Measurements from ENCODE around the gene SSTR4. TPM values are rescaled to one million over a fixed set of nuclear protein-coding genes. Genes with fewer than 3 reads are reported as not detected.

SSTR4 gene
- total RNA-seq, 2 experiments from 2014 or later: not detected

DNA sequence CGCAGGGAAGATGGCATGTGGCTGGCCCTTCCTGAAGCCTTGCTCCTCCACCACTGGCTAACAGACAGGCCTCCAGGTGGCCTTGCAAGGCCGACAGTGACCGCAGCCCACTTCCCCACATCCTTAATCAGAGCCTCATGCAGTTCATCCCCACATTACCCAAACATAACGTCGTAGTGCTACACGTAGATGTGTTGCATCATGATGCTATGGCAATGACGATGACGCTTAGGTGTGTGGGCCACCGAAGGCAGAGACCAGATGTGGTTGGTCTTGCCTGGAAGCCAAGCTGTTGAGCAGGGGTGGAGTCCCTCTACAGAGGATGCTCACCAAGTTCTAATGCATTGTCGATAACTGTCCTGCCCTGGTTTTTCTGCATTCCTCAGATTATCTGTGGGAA is 45.4 kb downstream of the SSTR4 start:
- Mint-ChIP-seq H3K4me3 (no peak overlapping the region), H3K9me3 (no peaks in the 10 kb centered on the region), H3K27ac (no peak overlapping the region), H3K36me3 (no peaks in the 10 kb centered on the region), H3K27me3 (no peaks in the 10 kb centered on the region), H3K4me1 (no peaks in the 10 kb centered on the region)
- no peak for DNase-seq

DNA sequence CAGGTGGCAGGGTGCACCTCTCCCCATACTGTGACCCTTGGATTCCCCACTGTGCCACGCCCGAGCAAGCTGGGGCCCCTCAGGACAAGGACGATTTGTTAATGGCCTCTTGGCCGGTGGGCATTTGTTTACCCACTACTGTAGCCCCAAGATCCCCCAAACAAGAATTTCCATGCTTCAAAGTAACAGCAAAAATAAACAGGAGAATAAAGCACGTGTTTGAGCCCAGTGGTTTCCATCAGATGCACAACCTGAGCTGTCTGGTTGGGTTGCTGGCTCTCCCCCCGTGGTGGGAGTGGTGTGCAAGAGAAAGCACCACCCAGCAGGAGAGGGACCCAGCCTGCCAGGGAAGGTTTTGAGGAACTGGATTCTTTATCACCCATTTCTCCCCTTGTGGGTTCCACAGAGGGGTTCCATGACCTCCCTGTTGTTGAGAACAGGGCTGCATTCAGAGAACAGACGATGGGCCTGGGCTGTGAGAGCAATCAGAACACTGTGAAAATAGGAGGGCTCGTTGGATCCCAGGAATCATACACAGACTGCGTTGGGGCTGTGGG is 46.2 kb downstream of the SSTR4 start:
- Mint-ChIP-seq H3K36me3 (no peaks in the 10 kb centered on the region), H3K4me1 (peaks cover 1% of the 10 kb centered on the region), H3K9me3 (no peaks in the 10 kb centered on the region), H3K4me3 (no peak overlapping the region), H3K27ac (no peak overlapping the region), H3K27me3 (no peaks in the 10 kb centered on the region)
- no peak for DNase-seq

DNA sequence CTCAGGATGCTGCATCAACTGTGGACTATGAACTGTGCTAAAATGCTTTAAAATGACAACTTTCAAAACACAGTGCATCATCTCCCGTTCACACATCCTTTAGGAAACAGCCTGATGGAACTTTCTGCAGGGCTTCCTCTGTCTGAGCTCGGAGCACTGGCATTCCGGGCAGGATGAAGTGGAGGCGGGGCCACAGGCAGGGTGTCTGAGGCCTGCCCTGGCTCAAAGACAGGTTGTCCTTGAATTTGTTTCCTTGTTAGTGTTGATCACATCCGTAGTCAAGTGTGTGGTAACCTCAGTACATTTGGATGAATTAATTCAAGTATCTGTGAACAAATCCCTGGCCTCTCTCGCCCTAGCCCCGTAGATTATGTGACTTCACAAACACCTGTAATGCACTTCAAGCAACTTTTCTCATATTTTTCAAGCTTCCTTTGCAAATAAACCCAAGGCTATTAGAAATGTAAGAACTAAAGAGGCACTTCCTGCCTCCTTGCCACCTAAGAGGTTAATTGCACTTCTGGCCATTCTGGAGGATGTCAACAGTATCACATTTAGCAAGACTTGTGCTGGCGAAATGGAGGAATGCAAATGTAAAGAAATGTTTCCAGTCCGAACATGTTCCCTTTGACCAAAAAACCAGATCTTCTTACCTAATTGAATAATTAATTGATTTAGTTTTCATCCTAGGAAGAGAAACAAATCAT is 47.9 kb downstream of the SSTR4 start:
- no peak overlapping the region for H3K4me3 Mint-ChIP-seq

DNA sequence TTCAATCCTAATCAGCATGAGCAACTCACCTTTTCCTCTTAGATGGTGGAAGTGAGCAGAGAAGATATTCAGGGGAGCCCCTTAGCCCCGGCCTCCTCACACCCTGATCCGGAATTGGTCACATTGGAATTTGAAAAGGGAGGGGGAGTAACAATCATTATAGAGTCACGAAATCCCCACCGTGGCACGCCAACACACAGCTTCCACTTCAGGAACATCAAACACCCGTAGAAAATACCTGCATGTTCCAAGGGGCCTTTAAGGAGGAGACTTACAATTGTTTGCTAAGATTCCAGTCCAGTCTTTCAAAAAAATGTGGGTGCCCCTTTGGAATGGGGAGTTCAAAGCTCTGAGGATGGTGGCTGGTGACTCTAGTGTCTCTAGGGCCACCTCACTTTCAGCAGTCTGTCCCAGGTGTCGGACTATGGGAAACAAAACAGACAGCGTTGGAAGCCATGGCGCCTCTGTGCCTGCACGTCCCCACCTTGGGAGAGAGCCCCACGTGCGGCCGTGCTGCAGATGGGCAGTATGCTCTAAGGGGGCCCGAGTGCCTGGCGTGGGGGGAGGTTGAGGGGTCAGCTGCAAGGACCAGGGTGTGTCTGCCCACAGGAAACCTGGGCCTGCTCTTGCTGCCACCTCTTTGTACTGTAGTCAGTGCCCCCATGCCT is 48.6 kb downstream of the SSTR4 start:
- Mint-ChIP-seq H3K27me3 (no peaks in the 10 kb centered on the region), H3K9me3 (no peaks in the 10 kb centered on the region), H3K36me3 (no peaks in the 10 kb centered on the region), H3K27ac (no peak overlapping the region), H3K4me3 (no peak overlapping the region), H3K4me1 (peaks cover 5% of the 10 kb centered on the region)
- DNase-seq: no peak

More for the DNA sequence above, 47.9 kb downstream of the SSTR4 start:
- Mint-ChIP-seq H3K4me1 (peaks cover 5% of the 10 kb centered on the region), H3K36me3 (no peaks in the 10 kb centered on the region), H3K27me3 (no peaks in the 10 kb centered on the region), H3K27ac (no peak overlapping the region), H3K9me3 (no peaks in the 10 kb centered on the region)
- DNase-seq: no peak

DNA sequence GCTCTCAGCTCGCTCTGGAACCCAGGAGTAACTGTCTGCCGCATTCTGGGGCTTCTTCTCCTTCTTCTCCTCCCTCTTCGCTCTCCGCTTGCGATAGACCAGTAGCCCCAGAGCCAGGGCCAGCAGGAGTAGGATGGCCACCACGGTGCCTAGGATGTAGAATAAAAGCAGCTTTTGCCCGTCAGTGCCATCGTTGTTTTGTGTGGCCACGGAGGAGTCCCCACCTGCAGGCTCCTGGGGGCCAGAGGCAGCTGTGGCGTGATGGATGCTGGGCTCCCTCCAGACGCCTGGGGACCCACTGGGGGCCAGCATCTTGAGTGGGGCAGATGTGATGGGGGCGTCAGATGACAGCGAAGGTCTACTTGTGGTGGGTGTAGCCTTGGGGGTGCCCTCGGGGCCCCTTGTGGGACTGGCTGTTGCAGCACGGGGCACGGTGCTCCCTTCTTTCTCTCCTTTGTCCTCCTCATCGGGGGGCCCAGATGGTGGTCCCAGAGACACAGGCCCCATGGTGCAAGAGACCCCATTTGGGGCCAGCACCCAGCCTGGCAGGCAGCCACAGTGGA is 49.3 kb downstream of the SSTR4 start:
- no peaks in the 10 kb centered on the region for H3K27me3 Mint-ChIP-seq
- H3K36me3 Mint-ChIP-seq: no peaks in the 10 kb centered on the region
- peaks cover 5% of the 10 kb centered on the region for H3K4me1 Mint-ChIP-seq
- no peak for DNase-seq
- H3K27ac Mint-ChIP-seq: no peak overlapping the region
- no peak overlapping the region for H3K4me3 Mint-ChIP-seq
- H3K9me3 Mint-ChIP-seq: no peaks in the 10 kb centered on the region

DNA sequence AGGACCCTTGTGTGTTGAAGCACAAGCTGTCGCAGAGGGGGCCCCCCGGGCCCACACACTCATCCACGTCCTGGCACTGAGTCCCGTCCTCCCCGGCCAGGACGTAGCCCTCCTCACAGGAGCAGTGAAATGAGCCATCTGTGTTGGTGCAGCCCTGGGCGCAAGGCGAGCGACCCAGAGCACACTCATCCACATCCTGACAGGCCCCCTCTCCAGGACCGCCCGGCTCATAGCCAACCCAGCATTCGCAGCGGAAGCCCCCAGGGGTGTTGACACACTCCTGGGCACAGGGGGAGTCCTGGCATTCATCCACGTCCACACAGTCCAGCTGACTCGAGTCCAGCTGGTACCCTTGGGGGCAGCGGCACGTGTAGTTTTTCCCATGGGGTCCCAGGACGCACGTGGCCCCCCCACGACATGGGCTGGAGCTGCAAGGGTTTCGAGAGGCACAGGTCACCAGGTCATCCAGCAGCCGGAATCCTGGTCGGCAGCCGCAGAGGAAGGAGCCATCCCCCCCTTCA is 49.8 kb downstream of the SSTR4 start:
- no peaks in the 10 kb centered on the region for H3K27me3 Mint-ChIP-seq
- no peak for DNase-seq
- no peak overlapping the region for H3K4me3 Mint-ChIP-seq
- no peaks in the 10 kb centered on the region for H3K36me3 Mint-ChIP-seq
- H3K9me3 Mint-ChIP-seq: no peaks in the 10 kb centered on the region
- H3K4me1 Mint-ChIP-seq: peaks cover 5% of the 10 kb centered on the region
- H3K27ac Mint-ChIP-seq: no peak overlapping the region

DNA sequence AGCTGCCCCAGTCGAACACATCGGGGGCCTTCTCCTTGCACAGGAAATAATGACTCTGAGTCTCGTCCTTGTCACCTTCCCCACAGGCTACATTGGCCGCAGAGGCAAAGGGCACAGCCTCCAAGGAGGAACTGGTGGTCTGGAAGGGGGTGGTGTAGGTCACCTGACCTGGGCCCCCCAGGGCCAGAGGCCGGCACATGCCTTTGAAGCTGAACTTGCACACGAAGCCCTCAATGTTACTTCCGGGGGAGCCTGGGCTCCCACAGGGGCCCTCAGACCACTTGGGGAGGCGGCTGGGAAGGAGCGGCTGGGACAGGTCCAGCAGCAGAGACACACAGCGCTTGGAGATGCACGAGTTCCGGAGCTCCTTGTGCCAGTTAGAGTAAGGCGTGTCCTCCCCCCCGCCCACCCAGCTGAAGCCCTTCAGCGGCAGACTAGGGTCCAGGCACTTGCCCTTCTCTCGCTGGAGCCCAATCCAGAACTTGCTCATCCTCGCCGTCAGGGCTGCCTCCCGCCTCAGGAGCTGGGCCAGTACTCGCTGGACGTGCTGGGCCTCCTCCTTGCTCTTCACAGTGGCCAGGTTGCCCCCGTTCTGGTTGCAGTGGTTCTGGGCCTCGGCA is 50.4 kb downstream of the SSTR4 start:
- H3K4me1 Mint-ChIP-seq: peaks cover 5% of the 10 kb centered on the region
- H3K4me3 Mint-ChIP-seq: no peak overlapping the region
- no peaks in the 10 kb centered on the region for H3K9me3 Mint-ChIP-seq
- H3K27ac Mint-ChIP-seq: no peak overlapping the region
- no peaks in the 10 kb centered on the region for H3K36me3 Mint-ChIP-seq
- DNase-seq: no peak
- H3K27me3 Mint-ChIP-seq: no peaks in the 10 kb centered on the region

DNA sequence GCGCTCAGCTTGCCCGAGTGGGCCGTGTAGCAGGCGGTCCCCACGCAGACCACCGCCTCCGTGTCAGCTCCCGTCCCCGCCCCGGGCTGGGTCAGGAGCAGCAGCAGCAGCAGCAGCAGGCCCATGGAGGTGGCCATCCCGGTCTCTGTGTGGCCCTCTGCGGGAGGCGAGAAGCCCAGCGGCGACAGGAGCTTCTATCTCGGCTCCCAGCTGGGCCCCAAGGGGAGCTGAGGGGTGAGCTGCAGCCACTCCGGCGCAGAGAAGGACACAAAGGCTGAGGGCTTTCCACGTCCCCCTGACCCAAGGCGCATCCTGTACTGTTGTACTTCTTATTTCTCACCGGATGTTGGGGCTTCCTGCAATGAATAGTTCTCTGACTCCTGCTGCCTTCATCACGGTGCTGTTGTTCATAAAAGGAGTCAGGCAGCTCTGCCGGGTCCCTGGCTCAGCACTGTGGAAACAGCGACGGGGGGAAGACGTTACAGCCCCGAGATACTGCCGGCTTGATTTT is 51.0 kb downstream of the SSTR4 start, which contains the start of gene CD93:
TSS of gene CD93 (minus strand) at position 269 of the 511 bp plus-strand sequence. CDS start at position 137, 132 bp downstream.
- H3K4me1 Mint-ChIP-seq: peaks cover 5% of the 10 kb centered on the region
- H3K36me3 Mint-ChIP-seq: no peaks in the 10 kb centered on the region
- no peak within 1 kb of the TSS for H3K4me3 Mint-ChIP-seq
- H3K9me3 Mint-ChIP-seq: no peaks in the 10 kb centered on the region
- H3K27ac Mint-ChIP-seq: no peak within 1 kb of the TSS
- no peak for DNase-seq
- no peaks in the 10 kb centered on the region for H3K27me3 Mint-ChIP-seq

DNA sequence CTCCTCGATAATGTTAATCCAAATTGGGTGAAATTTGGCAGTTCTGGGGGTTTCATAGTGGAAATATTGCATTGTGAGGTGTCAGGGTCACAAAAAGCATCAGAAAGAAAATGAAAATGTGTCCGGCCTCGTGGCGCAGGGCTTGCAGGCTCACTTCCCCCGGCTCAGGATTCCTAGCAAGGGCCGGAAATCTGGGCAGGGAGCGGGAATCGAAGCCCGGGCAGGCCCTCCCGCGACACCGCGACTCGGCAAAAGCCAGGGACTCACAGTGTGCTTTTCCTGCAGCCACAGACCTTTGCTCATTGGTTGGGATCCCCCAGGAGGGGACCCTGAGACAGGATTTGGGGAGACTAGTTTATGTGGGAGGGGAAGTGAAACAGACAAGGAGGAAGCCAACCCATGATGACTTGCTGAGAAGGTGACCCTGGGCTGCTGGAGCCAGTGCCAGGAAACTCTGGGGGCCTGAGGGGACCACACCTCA is 51.9 kb downstream of the SSTR4 start:
- H3K27ac Mint-ChIP-seq: no peak overlapping the region
- H3K4me3 Mint-ChIP-seq: no peak overlapping the region
- DNase-seq: no peak
- H3K9me3 Mint-ChIP-seq: no peaks in the 10 kb centered on the region
- H3K27me3 Mint-ChIP-seq: no peaks in the 10 kb centered on the region
- H3K36me3 Mint-ChIP-seq: no peaks in the 10 kb centered on the region
- H3K4me1 Mint-ChIP-seq: peaks cover 5% of the 10 kb centered on the region

DNA sequence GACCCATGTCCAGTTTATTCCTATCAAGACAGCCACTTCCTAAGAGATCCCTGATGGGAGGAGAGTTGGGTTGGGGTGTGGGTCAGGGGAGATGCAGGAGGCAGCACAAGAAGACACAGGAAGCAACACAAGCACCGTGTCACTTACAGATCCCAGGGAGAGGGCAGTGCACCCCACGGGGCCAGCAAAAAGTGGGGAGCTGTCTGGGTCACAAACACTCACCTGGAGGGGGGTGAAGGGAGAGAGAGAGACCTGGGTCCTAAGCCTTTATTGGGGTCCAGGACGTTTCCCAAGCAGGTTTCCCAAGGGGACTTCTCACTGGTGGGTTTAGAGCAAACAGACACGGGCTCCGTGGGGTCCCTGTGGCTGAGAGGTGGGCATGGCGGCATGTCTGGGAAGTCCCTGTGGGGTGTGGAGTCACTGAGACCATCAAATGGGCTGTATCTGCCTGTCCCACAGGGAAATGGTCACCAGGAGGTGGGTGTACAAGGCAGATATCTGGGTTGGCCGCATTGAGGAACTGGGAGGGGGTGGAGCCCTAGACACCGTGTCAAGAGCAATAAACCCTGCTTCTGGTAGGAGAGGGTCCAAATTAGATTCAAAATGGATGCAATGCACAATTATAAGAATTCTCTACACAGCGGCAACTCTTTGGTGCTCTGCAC is 52.6 kb downstream of the SSTR4 start:
- Mint-ChIP-seq H3K4me1 (peaks cover 5% of the 10 kb centered on the region), H3K27me3 (peaks cover 3% of the 10 kb centered on the region), H3K9me3 (no peaks in the 10 kb centered on the region), H3K4me3 (no peak overlapping the region), H3K27ac (no peak overlapping the region), H3K36me3 (no peaks in the 10 kb centered on the region)
- DNase-seq: no peak

Other genes starting within 250 kb of the SSTR4 start
- not detected for gene THBD, start 14.4 kb downstream of the SSTR4 start, total RNA-seq
- gene CD93, start 51.0 kb downstream of the SSTR4 start, total RNA-seq: under 1 TPM; 0.04 to 0.08 TPM